ENCODE results near the gene C10orf71. TPM values are rescaled to one million over a fixed set of nuclear protein-coding genes. Genes with fewer than 3 reads are reported as not detected.

Gene C10orf71
- polyA plus RNA-seq, 1 of the 3 experiments (the other 2 are of a cell fraction), result not detected

GRCh38 chr10:49374740-49375139, 75.8 kb downstream of the C10orf71 start:
- Histone ChIP-seq H3K79me2 (ENCODE audit: insufficient read depth) (no peaks in the 10 kb centered on the region), H4K20me1 (ENCODE audit: insufficient read depth) (no peaks in the 10 kb centered on the region), H3K9me2 (no peaks in the 10 kb centered on the region), H3K36me3 (replicated peaks in 1 of 2; ENCODE audit: control insufficient read depth in 1 of 2, insufficient read depth in 2 of 2, low read length in 1 of 2) (no peaks in the 10 kb centered on the region), H3K4me2 (no peak overlapping the region), H3K27me3 (ENCODE audit: insufficient read depth) (no peaks in the 10 kb centered on the region), H3F3A (replicated peaks; ENCODE audit: insufficient read depth) (no peaks in the 10 kb centered on the region), H3K4me3 (ENCODE audit: low read depth in 2 of 2, low read length in 1 of 2) (no peak overlapping the region), H2AFZ (ENCODE audit: low read depth) (no peak overlapping the region), H3K4me1 (ENCODE audit: control insufficient read depth in 1 of 2, insufficient read depth in 2 of 2, low read depth in 1 of 2, low read length in 1 of 2) (peaks cover 0 to 4% of the 10 kb centered on the region in 2 experiments; a peak in 1 of 4 replicates), H3K9ac (no peak overlapping the region), H3K27ac (ENCODE audit: low read depth in 2 of 2, low read length in 1 of 2) (no peak overlapping the region), H3K9me3 (no peaks in the 10 kb centered on the region)
- CTCF ChIA-PET, result interaction anchor here (1.2 to 1.5 kb wide), 2 partner anchors 9 to 20 kb away, joined by 5 to 6 read pairs; no protein-coding TSS in a partner anchor
- 45% methylated on average over 5 of the region's 5 CpGs for WGBS (ENCODE audit: low lambda C conversion rate)
- no peak for DNase-seq
- TF ChIP-seq RFX5 (IDR thresholded peaks at IDR 0.05; ENCODE audit: low read length) (no peak), GABPA (IDR thresholded peaks at IDR 0.05; ENCODE audit: low read depth) (no peak), CHD2 (IDR thresholded peaks at IDR 0.05; ENCODE audit: low read length, partially characterized antibody) (no peak), FOXJ3 (CRISPR knock-in tag; IDR thresholded peaks at IDR 0.05) (no peak), SIN3A (IDR thresholded peaks at IDR 0.05; ENCODE audit: borderline replicate concordance, low read depth, low read length) (no peak)
- TF ChIP-seq, protein P1, sequence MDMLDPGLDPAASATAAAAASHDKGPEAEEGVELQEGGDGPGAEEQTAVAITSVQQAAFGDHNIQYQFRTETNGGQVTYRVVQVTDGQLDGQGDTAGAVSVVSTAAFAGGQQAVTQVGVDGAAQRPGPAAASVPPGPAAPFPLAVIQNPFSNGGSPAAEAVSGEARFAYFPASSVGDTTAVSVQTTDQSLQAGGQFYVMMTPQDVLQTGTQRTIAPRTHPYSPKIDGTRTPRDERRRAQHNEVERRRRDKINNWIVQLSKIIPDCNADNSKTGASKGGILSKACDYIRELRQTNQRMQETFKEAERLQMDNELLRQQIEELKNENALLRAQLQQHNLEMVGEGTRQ (IDR thresholded peaks at IDR 0.05; ENCODE audit: borderline replicate concordance, low read depth, low read length), result no peak
- POLR2A ChIA-PET, result no interaction called here

- CTCF ChIA-PET, result interaction anchor here (1.0 to 1.5 kb wide), 3 partner anchors 10 to 399 kb away, joined by 3 to 6 read pairs (median 5); no protein-coding TSS in a partner anchor
- Histone ChIP-seq H3K4me1 (ENCODE audit: control insufficient read depth in 1 of 2, insufficient read depth in 2 of 2, low read depth in 1 of 2, low read length in 1 of 2) (peaks cover 0 to 4% of the 10 kb centered on the region in 2 experiments; a peak in 1 of 4 replicates), H3K9me2 (no peaks in the 10 kb centered on the region), H4K20me1 (ENCODE audit: insufficient read depth) (no peaks in the 10 kb centered on the region), H3K9me3 (no peaks in the 10 kb centered on the region), H3F3A (replicated peaks; ENCODE audit: insufficient read depth) (no peaks in the 10 kb centered on the region), H3K9ac (no peak overlapping the region), H3K27ac (ENCODE audit: low read depth in 2 of 2, low read length in 1 of 2) (no peak overlapping the region), H2AFZ (ENCODE audit: low read depth) (no peak overlapping the region), H3K27me3 (ENCODE audit: insufficient read depth) (no peaks in the 10 kb centered on the region; the same call in 1 of the 2 replicates), H3K4me3 (ENCODE audit: low read depth in 2 of 2, low read length in 1 of 2) (no peak overlapping the region), H3K36me3 (replicated peaks in 1 of 2; ENCODE audit: control insufficient read depth in 1 of 2, insufficient read depth in 2 of 2, low read length in 1 of 2) (no peaks in the 10 kb centered on the region), H3K4me2 (no peak overlapping the region), H3K79me2 (ENCODE audit: insufficient read depth) (no peaks in the 10 kb centered on the region)
- DNase-seq, result no peak
- WGBS (ENCODE audit: low lambda C conversion rate), result 43% methylated on average over 2 of the region's 3 CpGs
- POLR2A ChIA-PET, result no interaction called here
- no peak for TF ChIP-seq JUND (IDR thresholded peaks at IDR 0.05)
- no peak for TF ChIP-seq TEAD4 (IDR thresholded peaks at IDR 0.05; ENCODE audit: borderline replicate concordance, insufficient read depth)
- no peak for TF ChIP-seq MXI1 (IDR thresholded peaks at IDR 0.05; ENCODE audit: low read depth, low read length)
- no peak for TF ChIP-seq NRF1 (IDR thresholded peaks at IDR 0.05; ENCODE audit: low read depth, low read length)
- TF ChIP-seq RAD21 (IDR thresholded peaks at IDR 0.05; ENCODE audit: low read length), result no peak
- no peak for TF ChIP-seq TAF1 (IDR thresholded peaks at IDR 0.05; ENCODE audit: borderline replicate concordance, low read depth, low read length)
- no peak for TF ChIP-seq MAX (IDR thresholded peaks at IDR 0.05; ENCODE audit: low read depth)
- no peak for TF ChIP-seq YY1 (IDR thresholded peaks at IDR 0.05; ENCODE audit: low read depth)
- no peak for TF ChIP-seq SIN3A (IDR thresholded peaks at IDR 0.05; ENCODE audit: borderline replicate concordance, low read depth, low read length)
- no peak for TF ChIP-seq NFIC (IDR thresholded peaks at IDR 0.05; ENCODE audit: borderline replicate concordance)
Observed at GRCh38 chr10:49375611-49376010, 76.6 kb downstream of the C10orf71 start.

Other genes with a start within 250 kb of the C10orf71 start
- 0.39 TPM in 2 replicates for gene VSTM4, start 183.6 kb upstream of the C10orf71 start, polyA plus RNA-seq (2012; rRNA removed)
- gene FAM170B, start 165.1 kb upstream of the C10orf71 start, polyA plus RNA-seq (2012; rRNA removed), result not detected in 2 replicates
- not detected in 2 replicates for gene TMEM273, start 110.8 kb upstream of the C10orf71 start, polyA plus RNA-seq (2012; rRNA removed)
- 0.11 TPM in 1 of 2 replicates, not detected in the other for gene DRGX, start 96.9 kb downstream of the C10orf71 start, polyA plus RNA-seq (2012; rRNA removed)
- 4.5 and 6.2 TPM in 2 replicates for gene ERCC6, start 240.0 kb downstream of the C10orf71 start, polyA plus RNA-seq (2012; rRNA removed)

All from SK-N-SH (cell line).